ENCODE measurements around the gene JPH2. TPM values are rescaled to one million over a fixed set of nuclear protein-coding genes. Genes with fewer than 3 reads are reported as not detected.

JPH2 gene
- total RNA-seq, 1 experiment from 2014 or later, result 0.17 TPM

DNA sequence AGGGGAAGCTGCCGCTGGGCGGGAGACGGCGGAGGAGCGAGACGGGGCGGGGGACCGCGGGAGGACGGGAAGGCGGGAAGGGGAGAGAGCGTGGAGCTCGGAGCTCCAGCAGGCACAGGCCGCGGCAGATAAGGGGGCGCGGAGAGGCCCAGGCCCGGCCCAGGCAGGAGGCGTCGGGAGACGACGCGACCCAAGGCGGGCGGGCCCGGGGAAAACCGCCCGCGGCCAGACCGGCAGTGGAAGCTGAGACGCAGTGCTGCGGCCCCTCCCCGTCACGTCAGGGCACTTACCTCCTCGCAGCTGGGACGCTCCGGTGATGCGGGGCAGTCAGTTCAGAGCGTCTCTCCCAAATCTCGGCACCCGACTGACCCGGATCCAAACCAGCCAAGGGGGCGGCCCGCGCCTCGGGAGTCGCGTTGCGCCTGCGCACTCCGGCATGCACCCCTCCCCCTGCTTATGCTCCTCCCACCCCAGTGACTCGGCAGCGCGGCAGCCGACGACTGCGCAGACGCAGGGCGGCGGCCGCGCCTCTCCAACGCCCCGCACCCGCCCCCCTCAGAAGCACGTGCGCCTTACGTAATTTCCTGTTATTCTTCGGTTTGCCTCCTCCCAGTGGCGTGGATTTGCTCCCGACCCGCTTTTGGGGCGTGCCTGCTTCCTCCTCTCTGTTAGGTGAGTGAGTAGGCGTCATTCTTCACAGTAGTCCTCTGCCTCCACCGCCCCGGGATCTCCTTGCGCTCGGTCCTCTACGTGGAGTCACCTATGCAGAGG lies 23.6 kb upstream of the JPH2 start, which contains the start of gene OSER1:
OSER1 (minus strand) TSS at position 366 of the 771 bp plus-strand sequence. CDS start 3,814 bp downstream, outside the sequence.
- CTCF ChIA-PET, result no interaction called here
- no peak within 1 kb of the TSS for H2AFZ ChIP-seq (ENCODE audit: low read depth, low read length, poor library complexity, severe bottlenecking)
- TF ChIP-seq CBX3 (IDR thresholded peaks at IDR 0.05; ENCODE audit: low read depth) (0 out of 2 replicates have a peak, but pooled peaks have one; percentile 64), YY1 (IDR thresholded peaks at IDR 0.05; ENCODE audit: extremely low read depth, insufficient replicate concordance, low read depth, low read length) (peak; percentile 51), JUND (IDR thresholded peaks at IDR 0.05) (0 out of 2 replicates have a peak, but pooled peaks have one; percentile 45), EGR1 (IDR thresholded peaks at IDR 0.05; ENCODE audit: low read depth) (peak; percentile 83), MAX (IDR thresholded peaks at IDR 0.05) (peak; percentile 100), ATF3 (IDR thresholded peaks at IDR 0.05) (no peak), EZH2phosphoT487 (IDR thresholded peaks at IDR 0.05; ENCODE audit: borderline replicate concordance) (no peak), SIN3A (IDR thresholded peaks at IDR 0.05; ENCODE audit: low read depth) (peak; percentile 98), ZNF274 (IDR thresholded peaks at IDR 0.05; ENCODE audit: low read depth, low read length) (no peak), REST (IDR thresholded peaks at IDR 0.05; ENCODE audit: low read depth) (no peak), CTCF (IDR thresholded peaks at IDR 0.05 in 2 of 3, conservative IDR thresholded peaks at IDR 0.05 in 1 of 3; ENCODE audit: borderline replicate concordance in 1 of 3, insufficient read depth in 1 of 3, low read depth in 2 of 3, low read length in 2 of 3) (no peak), TCF7L2 (IDR thresholded peaks at IDR 0.05; ENCODE audit: borderline replicate concordance, extremely low read depth, insufficient read depth, insufficient read length) (peak; percentile 8), EZH2 (IDR thresholded peaks at IDR 0.05) (no peak), SP1 (IDR thresholded peaks at IDR 0.05; ENCODE audit: low read depth) (peak; percentile 90), ELF1 (IDR thresholded peaks at IDR 0.05; ENCODE audit: borderline replicate concordance, low read depth) (no peak), POLR2A (IDR thresholded peaks at IDR 0.05; ENCODE audit: borderline replicate concordance, extremely low read depth, insufficient read depth, insufficient read length) (peak; percentile 93), SRF (IDR thresholded peaks at IDR 0.05; ENCODE audit: low read depth) (peak; percentile 51; the same call in 1 of the 2 replicates), FOSL1 (IDR thresholded peaks at IDR 0.05; ENCODE audit: low read depth) (no peak), ZFX (IDR thresholded peaks at IDR 0.05) (peak; percentile 93), RAD21 (IDR thresholded peaks at IDR 0.05; ENCODE audit: low read depth) (no peak), POLR2AphosphoS5 (IDR thresholded peaks at IDR 0.05; ENCODE audit: low read depth, low read length) (peak; percentile 92), CEBPB (IDR thresholded peaks at IDR 0.05; ENCODE audit: low read depth) (peak; percentile 46; the same call in 1 of the 2 replicates)

More for the DNA sequence above, 23.6 kb upstream of the JPH2 start, which contains the start of gene OSER1:
- H4K20me1 ChIP-seq (ENCODE audit: insufficient read depth), result no peaks in the 10 kb centered on the region
- DNase-seq (ENCODE audit: low read depth, low spot score) (peak; percentile 94), ATAC-seq (peak; percentile 85)
- no TSS peak for BruUV-seq (replicated peaks)
- H3K9me2 ChIP-seq (ENCODE audit: insufficient read depth), result no peaks in the 10 kb centered on the region
- ChIA-PET POLR2A (no interaction called here), RAD21 (ENCODE audit: low non-redundant PET in 1 of 2, low total read pairs in 2 of 2, uncharacterized antibody in 2 of 2, unreplicated experiment in 2 of 2) (no interaction called here)
- intact Hi-C loops (cut with micrococcal nuclease), result loop anchor here (5.0 kb wide), 1 partner anchor 517 kb away; no protein-coding TSS in a partner anchor
- H3K9me3 ChIP-seq (ENCODE audit: control insufficient read depth in 1 of 2, insufficient read depth in 1 of 2, low read depth in 1 of 2, low read length in 2 of 2), result no peaks in the 10 kb centered on the region
- peak within 1 kb of the TSS; percentile 94 for H3K27ac ChIP-seq (ENCODE audit: low read depth, low read length)
- peaks cover 0 to 6% of the 10 kb centered on the region in 2 experiments; a peak in 2 of 4 replicates for H3K36me3 ChIP-seq (ENCODE audit: control insufficient read depth in 1 of 2, insufficient read depth in 2 of 2, low read length in 2 of 2)
- peak within 1 kb of the TSS; percentile 72 to 97 for H3K4me3 ChIP-seq (replicated peaks in 1 of 2; ENCODE audit: low read depth in 1 of 2, low read length in 2 of 2)
- peak within 1 kb of the TSS; percentile 91 for H3K4me2 ChIP-seq (ENCODE audit: low read length)
- H3K9ac ChIP-seq (ENCODE audit: low read length), result peak within 1 kb of the TSS; percentile 97
- peaks cover 30 to 41% of the 10 kb centered on the region in 2 experiments for H3K4me1 ChIP-seq (ENCODE audit: control insufficient read depth in 1 of 2, insufficient read depth in 2 of 2, low read length in 2 of 2)
- H3K27me3 ChIP-seq (ENCODE audit: insufficient read depth, low read length), result no peaks in the 10 kb centered on the region
- H3K79me2 ChIP-seq (ENCODE audit: insufficient read depth, low read length), result peaks cover 47% of the 10 kb centered on the region
